Neural progenitor cell (in vitro differentiated cells): ENCODE measurements around the gene CACNA2D4. TPM values are rescaled to one million over a fixed set of nuclear protein-coding genes. Genes with fewer than 3 reads are reported as not detected.

Experiments used
- DNase-seq: peaks from one replicate; pipeline ENCODE4 v3.0.0-alpha.2; 2016; ENCODE audit warnings: low spot score
- H2AFZ ChIP-seq: fragments of 200-600 bp; sonication (generic); replicated peaks from 2 replicates; pipeline ENCODE4 v1.6.1; 2016; ENCODE audit warnings: antibody characterized with exemption
- H3F3A ChIP-seq: fragments of 200-600 bp; sonication (generic); 2 replicates; pipeline ENCODE4 v1.6.1; 2016; ENCODE audit warnings: antibody characterized with exemption, low read depth
- H3K27ac ChIP-seq: fragments of 200-600 bp; sonication (generic); 2 replicates; pipeline ENCODE4 v1.5.1; 2016; ENCODE audit warnings: mild to moderate bottlenecking
- H3K27me3 ChIP-seq: fragments of 200-600 bp; sonication (generic); 2 replicates; pipeline ENCODE4 v1.6.1; 2016; ENCODE audit warnings: mild to moderate bottlenecking, moderate library complexity
- H3K36me3 ChIP-seq: fragments of 200-600 bp; sonication (generic); 2 replicates; pipeline ENCODE4 v1.5.1; 2016
- H3K4me1 ChIP-seq: fragments of 200-600 bp; sonication (generic); 2 replicates; pipeline ENCODE4 v1.6.1; 2016; ENCODE audit warnings: mixed run types
- H3K4me2 ChIP-seq: fragments of 200-600 bp; sonication (generic); 2 replicates; pipeline ENCODE4 v1.6.1; 2016
- H3K4me3 ChIP-seq: fragments of 200-600 bp; sonication (generic); 2 replicates; pipeline ENCODE4 v1.5.1; 2016
- H3K79me2 ChIP-seq: fragments of 200-600 bp; sonication (generic); 2 replicates; pipeline ENCODE4 v1.6.1; 2016; ENCODE audit warnings: low read depth
- H3K9ac ChIP-seq: fragments of 200-600 bp; sonication (generic); 2 replicates; pipeline ENCODE4 v1.6.1; 2016
- H3K9me3 ChIP-seq: fragments of 200-600 bp; sonication (generic); 2 replicates; pipeline ENCODE4 v1.5.1; 2016; ENCODE audit warnings: low read depth
- H4K20me1 ChIP-seq: fragments of 200-600 bp; sonication (generic); 2 replicates; pipeline ENCODE4 v1.6.1; 2016; ENCODE audit warnings: low read depth
- H3K27ac Mint-ChIP-seq: 3 replicates; pipeline ENCODE4 v1.8.0; 2021; ENCODE audit warnings: mixed read lengths
- H3K27me3 Mint-ChIP-seq: 2 replicates; pipeline ENCODE4 v1.8.0; 2022; ENCODE audit warnings: low read depth, mild to moderate bottlenecking, inconsistent platforms, moderate library complexity, mixed read lengths; ENCODE audit not compliant: insufficient read depth
- H3K36me3 Mint-ChIP-seq: 3 replicates; pipeline ENCODE4 v1.8.0; 2021; ENCODE audit warnings: mixed read lengths
- H3K4me1 Mint-ChIP-seq: 3 replicates; pipeline ENCODE4 v1.8.0; 2021; ENCODE audit warnings: mixed read lengths
- H3K4me3 Mint-ChIP-seq: 3 replicates; pipeline ENCODE4 v1.8.0; 2021; ENCODE audit warnings: mild to moderate bottlenecking, moderate library complexity, mixed read lengths
- H3K9me3 Mint-ChIP-seq: 3 replicates; pipeline ENCODE4 v1.8.0; 2020; ENCODE audit warnings: mixed read lengths
- EZH2 ChIP-seq: fragments of 200-600 bp; sonication (generic); IDR thresholded peaks from 2 replicates; pipeline ENCODE4 v1.6.1; 2017; ENCODE audit warnings: antibody characterized with exemption, mild to moderate bottlenecking, moderate library complexity
- EZH2phosphoT487 ChIP-seq: fragments of 200-600 bp; sonication (generic); IDR thresholded peaks from 2 replicates; pipeline ENCODE4 v1.6.1; 2017; ENCODE audit warnings: antibody characterized with exemption
- total RNA-seq: library from RNA; depleted of rRNA; stranded (reverse); fragments of >200 nt; gene quantifications from 2 replicates; pipeline ENCODE4 v1.2.3, GENCODE V29; 2015; ENCODE audit warnings: low replicate concordance
- TF ChIP-seq, protein P1 (sequence below): fragments of 200-600 bp; sonication (generic); IDR thresholded peaks from 2 replicates; pipeline ENCODE4 v1.5.1; 2017; ENCODE audit warnings: antibody characterized with exemption, mild to moderate bottlenecking

The CACNA2D4 gene
- total RNA-seq, 1 donor from 2014 or later = 3.0 TPM

GRCh38 chr12:1843641-1844005 lies 74.8 kb downstream of the CACNA2D4 start:
- Mint-ChIP-seq H3K27ac (no peak overlapping the region), H3K36me3 (no peaks in the 10 kb centered on the region), H3K9me3 (no peaks in the 10 kb centered on the region), H3K4me1 (peaks cover 57% of the 10 kb centered on the region), H3K27me3 (peaks cover 18% of the 10 kb centered on the region), H3K4me3 (no peak overlapping the region)
- Histone ChIP-seq H4K20me1 (no peaks in the 10 kb centered on the region), H3F3A (peaks cover 3% of the 10 kb centered on the region), H3K79me2 (no peaks in the 10 kb centered on the region), H3K27ac (no peak overlapping the region), H3K4me1 (peaks cover 6% of the 10 kb centered on the region), H2AFZ (no peak overlapping the region), H3K36me3 (no peaks in the 10 kb centered on the region), H3K4me2 (no peak overlapping the region), H3K9me3 (no peaks in the 10 kb centered on the region), H3K9ac (no peak overlapping the region), H3K27me3 (peaks cover 9% of the 10 kb centered on the region), H3K4me3 (no peak overlapping the region)
- no peak for DNase-seq
- no peak for TF ChIP-seq EZH2
- TF ChIP-seq, protein P1, sequence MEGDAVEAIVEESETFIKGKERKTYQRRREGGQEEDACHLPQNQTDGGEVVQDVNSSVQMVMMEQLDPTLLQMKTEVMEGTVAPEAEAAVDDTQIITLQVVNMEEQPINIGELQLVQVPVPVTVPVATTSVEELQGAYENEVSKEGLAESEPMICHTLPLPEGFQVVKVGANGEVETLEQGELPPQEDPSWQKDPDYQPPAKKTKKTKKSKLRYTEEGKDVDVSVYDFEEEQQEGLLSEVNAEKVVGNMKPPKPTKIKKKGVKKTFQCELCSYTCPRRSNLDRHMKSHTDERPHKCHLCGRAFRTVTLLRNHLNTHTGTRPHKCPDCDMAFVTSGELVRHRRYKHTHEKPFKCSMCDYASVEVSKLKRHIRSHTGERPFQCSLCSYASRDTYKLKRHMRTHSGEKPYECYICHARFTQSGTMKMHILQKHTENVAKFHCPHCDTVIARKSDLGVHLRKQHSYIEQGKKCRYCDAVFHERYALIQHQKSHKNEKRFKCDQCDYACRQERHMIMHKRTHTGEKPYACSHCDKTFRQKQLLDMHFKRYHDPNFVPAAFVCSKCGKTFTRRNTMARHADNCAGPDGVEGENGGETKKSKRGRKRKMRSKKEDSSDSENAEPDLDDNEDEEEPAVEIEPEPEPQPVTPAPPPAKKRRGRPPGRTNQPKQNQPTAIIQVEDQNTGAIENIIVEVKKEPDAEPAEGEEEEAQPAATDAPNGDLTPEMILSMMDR = no peak

GRCh38 chr12:1842905-1843640 lies 75.4 kb downstream of the CACNA2D4 start:
- TF ChIP-seq EZH2phosphoT487 (no peak), EZH2 (no peak)
- TF ChIP-seq, protein P1 = no peak
- no peak overlapping the region for H3K27ac Mint-ChIP-seq
- Histone ChIP-seq H3K9ac (no peak overlapping the region), H4K20me1 (no peaks in the 10 kb centered on the region), H3F3A (peaks cover 1% of the 10 kb centered on the region), H3K27ac (no peak overlapping the region), H3K36me3 (no peaks in the 10 kb centered on the region), H2AFZ (no peak overlapping the region), H3K4me1 (peaks cover 2% of the 10 kb centered on the region), H3K27me3 (peaks cover 9% of the 10 kb centered on the region), H3K9me3 (no peaks in the 10 kb centered on the region), H3K79me2 (no peaks in the 10 kb centered on the region), H3K4me2 (no peak overlapping the region), H3K4me3 (no peak overlapping the region)
- no peaks in the 10 kb centered on the region for H3K9me3 Mint-ChIP-seq
- peaks cover 18% of the 10 kb centered on the region for H3K27me3 Mint-ChIP-seq
- H3K4me3 Mint-ChIP-seq = no peak overlapping the region
- no peaks in the 10 kb centered on the region for H3K36me3 Mint-ChIP-seq
- H3K4me1 Mint-ChIP-seq = peaks cover 60% of the 10 kb centered on the region
- DNase-seq = no peak

DNA sequence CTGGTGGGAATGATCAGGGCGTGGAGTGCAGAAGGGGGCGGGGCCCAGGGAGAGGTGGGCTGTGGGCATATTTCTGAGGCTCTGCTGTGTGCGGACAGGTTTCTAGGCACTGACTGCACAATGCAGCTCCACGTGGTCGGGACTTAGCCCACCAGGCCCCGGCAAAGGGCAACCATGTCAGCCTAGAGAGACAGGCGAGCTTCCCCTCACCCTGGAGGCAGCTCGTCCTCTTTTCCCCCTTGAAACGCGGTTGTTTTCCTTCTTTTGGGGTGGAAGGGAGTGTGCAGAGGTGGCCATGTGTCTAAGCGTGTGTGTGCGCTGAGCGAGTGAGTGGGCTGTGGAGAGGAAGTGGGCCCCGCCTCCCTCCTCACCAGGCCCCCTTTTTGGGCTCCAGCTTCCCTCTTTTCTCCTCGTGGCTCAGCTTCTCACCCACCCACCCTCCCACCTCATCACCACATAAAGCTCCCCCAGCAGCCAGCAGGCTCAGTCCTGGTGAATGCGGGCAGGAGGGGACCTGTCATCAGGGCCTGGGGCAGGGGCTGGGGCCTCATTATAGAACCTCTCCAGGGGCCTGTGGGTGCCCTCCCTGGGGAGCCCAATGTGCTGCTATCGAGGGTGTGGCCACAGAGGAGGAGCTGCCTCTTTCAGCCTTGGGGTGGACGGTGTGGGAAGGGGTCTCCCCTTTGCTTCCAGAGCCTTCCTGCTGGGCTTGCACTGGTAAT lies 76.1 kb downstream of the CACNA2D4 start:
- no peaks in the 10 kb centered on the region for H3F3A ChIP-seq
- peaks cover 9% of the 10 kb centered on the region for H3K27me3 ChIP-seq
- no peaks in the 10 kb centered on the region for H3K9me3 Mint-ChIP-seq
- H3K4me3 Mint-ChIP-seq = no peak overlapping the region
- no peak for DNase-seq
- H3K36me3 Mint-ChIP-seq = no peaks in the 10 kb centered on the region
- H3K4me1 ChIP-seq = peaks cover 4% of the 10 kb centered on the region
- no peak overlapping the region for H2AFZ ChIP-seq
- peaks cover 18% of the 10 kb centered on the region for H3K27me3 Mint-ChIP-seq
- H3K9me3 ChIP-seq = no peaks in the 10 kb centered on the region
- no peak for TF ChIP-seq EZH2phosphoT487
- TF ChIP-seq EZH2 = no peak
- TF ChIP-seq, protein P1 = no peak
- H3K4me3 ChIP-seq = no peak overlapping the region
- H3K27ac Mint-ChIP-seq = peak overlapping the region; percentile 42
- H3K27ac ChIP-seq = no peak overlapping the region
- no peaks in the 10 kb centered on the region for H3K79me2 ChIP-seq
- H3K9ac ChIP-seq = no peak overlapping the region
- H4K20me1 ChIP-seq = no peaks in the 10 kb centered on the region
- H3K4me1 Mint-ChIP-seq = peaks cover 64% of the 10 kb centered on the region
- H3K36me3 ChIP-seq = no peaks in the 10 kb centered on the region
- H3K4me2 ChIP-seq = no peak overlapping the region
